GM03348 (cell line): ENCODE data around the gene AREG.

Source experiments
- DNase-seq: peaks from one replicate; pipeline ENCODE4 v3.0.0; 2012; ENCODE audit warnings: low spot score

Gene AREG

GRCh38 chr4:74456849-74457395 lies 12.0 kb downstream of the AREG start:
- DNase-seq, result no peak

- no peak for DNase-seq
Measured at GRCh38 chr4:74460833-74461232, 15.9 kb downstream of the AREG start.

- no peak for DNase-seq
Measured at GRCh38 chr4:74463123-74463522, 18.2 kb downstream of the AREG start.

- no peak for DNase-seq
Measured at GRCh38 chr4:74464291-74464690, 19.4 kb downstream of the AREG start.

- no peak for DNase-seq
Measured at GRCh38 chr4:74466242-74466641, 21.3 kb downstream of the AREG start.

GRCh38 chr4:74471264-74471663 lies 26.3 kb downstream of the AREG start:
- no peak for DNase-seq

- peak; percentile 56 for DNase-seq
Measured at GRCh38 chr4:74473155-74473811, 28.3 kb downstream of the AREG start.

GRCh38 chr4:74474345-74475090 lies 29.6 kb downstream of the AREG start:
- peak; percentile 18 for DNase-seq

GRCh38 chr4:74475091-74475800 lies 30.3 kb downstream of the AREG start:
- DNase-seq, result no peak

- no peak for DNase-seq
Measured at GRCh38 chr4:74475946-74476345, 31.0 kb downstream of the AREG start.

- DNase-seq, result no peak
Measured at GRCh38 chr4:74479009-74479408, 34.1 kb downstream of the AREG start.

- DNase-seq, result no peak
Measured at GRCh38 chr4:74480267-74480666, 35.3 kb downstream of the AREG start.

GRCh38 chr4:74481891-74482609 lies 37.1 kb downstream of the AREG start:
- no peak for DNase-seq

- no peak for DNase-seq
Measured at GRCh38 chr4:74483226-74483911, 38.4 kb downstream of the AREG start.

- DNase-seq, result no peak
Measured at GRCh38 chr4:74486905-74487304, 42.0 kb downstream of the AREG start.

GRCh38 chr4:74487771-74488170 lies 42.8 kb downstream of the AREG start:
- no peak for DNase-seq

- no peak for DNase-seq
Measured at GRCh38 chr4:74490736-74491135, 45.8 kb downstream of the AREG start.

GRCh38 chr4:74499986-74500781 lies 55.2 kb downstream of the AREG start:
- peak; percentile 31 for DNase-seq

GRCh38 chr4:74501579-74501978 lies 56.6 kb downstream of the AREG start:
- peak; percentile 57 for DNase-seq

GRCh38 chr4:74503580-74503979 lies 58.6 kb downstream of the AREG start:
- peak; percentile 3 for DNase-seq

GRCh38 chr4:74504212-74504611 lies 59.3 kb downstream of the AREG start:
- DNase-seq, result no peak
